GM18861 (cell line): ENCODE data around the gene MSTO1.
"Not testable (repeated sequence)": the region's sequence is repeated elsewhere in the genome, so short reads cannot be mapped to it uniquely, and the experiment has no call there.

ENCODE experiments used
- ATAC-seq: cut with Tn5 transposase; IDR thresholded peaks from one replicate; pipeline ENCODE4 v1.9.1; 2021; ENCODE audit not compliant: unreplicated experiment

The MSTO1 gene

DNA sequence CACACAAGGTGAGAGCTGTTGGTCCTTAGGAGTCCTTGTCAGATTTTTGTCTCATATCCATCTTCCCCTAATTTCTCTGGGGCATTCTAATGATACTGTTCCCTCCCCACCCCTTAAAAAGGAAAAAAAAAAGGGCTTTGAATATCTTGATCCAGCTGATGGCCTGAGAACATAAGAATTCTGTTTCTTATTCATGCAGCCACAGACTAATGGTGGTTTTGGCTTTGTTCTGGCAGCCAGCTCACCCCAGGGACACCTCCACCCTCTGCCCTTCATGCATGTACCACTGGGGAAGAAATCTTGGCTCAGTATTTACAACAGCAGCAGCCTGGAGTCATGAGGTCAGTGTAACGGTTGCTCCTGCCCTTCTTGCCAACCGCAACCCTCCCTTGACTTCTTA, 3.2 kb downstream of the MSTO1 start:
- ATAC-seq, result not testable (repeated sequence)

DNA sequence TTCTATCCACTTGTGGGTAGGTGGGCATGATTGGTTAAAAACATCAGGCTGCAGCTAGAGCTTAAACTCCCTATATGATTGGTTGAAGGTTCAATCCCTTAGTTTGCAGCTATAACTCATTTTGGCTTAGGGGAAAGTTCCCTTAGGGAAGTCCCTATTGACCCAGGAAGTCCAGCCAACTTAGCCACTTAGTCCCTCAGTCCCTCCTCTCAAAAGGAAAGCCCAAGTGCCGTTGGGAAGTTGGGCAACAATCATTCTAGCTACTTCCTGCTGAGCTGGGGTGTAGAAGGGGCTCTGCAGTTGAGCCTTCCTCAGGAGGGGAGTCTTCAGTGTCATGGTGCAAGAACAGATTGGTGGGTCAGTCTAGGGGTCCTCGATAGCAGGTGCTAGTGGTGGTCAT, 12.2 kb downstream of the MSTO1 start:
- no peak for ATAC-seq

GRCh38 chr1:155623357-155623756, 13.3 kb downstream of the MSTO1 start:
- ATAC-seq, result no peak

DNA sequence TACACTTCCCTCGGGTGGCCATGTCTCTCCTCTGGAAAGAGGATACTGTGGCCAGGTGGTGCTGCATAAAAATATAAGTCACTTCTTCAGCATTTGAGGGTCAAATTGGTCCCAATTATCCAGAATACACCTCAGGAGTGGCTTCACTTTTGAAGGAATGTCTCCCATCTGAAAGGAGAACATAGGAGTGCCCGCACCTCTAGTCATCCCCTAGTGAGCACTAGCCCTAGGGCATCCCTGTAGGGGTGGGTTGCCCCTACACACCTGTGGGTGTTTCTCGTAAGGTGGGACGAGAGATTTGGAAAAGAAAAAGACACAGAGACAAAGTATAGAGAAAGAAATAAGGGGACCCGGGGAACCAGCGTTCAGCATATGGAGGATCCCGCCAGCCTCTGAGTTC, 16.4 kb downstream of the MSTO1 start:
- ATAC-seq, result not testable (repeated sequence)

DNA sequence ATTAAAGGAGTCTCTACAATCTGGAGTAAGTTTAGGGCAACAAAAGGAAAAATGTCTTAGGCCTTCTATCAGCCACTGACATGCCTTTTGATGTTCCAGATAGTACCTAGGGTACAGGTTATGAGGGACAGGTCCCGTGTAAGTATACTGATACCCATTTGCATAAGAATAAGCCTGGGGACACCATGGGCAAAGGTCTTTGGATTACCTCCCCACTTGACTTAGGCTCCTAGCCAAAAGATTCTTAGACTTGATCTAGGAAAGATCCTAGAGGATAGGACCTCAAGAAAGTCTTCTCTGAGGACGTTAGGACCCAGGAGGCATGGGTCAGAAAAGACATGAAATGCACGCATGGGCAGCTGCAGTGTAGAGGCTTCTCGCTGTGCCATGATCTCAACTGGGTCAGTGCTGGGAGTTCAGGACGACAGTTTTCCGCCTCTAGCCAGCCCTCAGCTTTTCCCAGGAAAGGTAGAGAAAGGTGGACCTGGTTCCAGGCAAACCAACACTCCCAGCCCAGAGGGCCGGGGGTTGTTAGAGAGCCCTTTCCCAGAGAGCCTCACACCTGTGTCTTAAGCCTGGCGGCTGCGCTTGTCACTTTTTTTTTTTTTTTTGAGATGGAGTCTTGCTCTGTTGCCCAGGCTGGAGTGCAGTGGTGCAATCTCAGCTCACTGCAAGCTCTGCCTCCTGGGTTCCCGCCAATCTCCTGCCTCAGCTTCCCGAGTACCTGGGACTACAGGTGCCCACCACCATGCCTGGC, 26.6 kb downstream of the MSTO1 start:
- ATAC-seq, result no peak

- ATAC-seq, result no peak
Observed at GRCh38 chr1:155640367-155640766, 30.3 kb downstream of the MSTO1 start.

GRCh38 chr1:155642559-155643180, 32.7 kb downstream of the MSTO1 start:
- ATAC-seq, result not testable (repeated sequence)

DNA sequence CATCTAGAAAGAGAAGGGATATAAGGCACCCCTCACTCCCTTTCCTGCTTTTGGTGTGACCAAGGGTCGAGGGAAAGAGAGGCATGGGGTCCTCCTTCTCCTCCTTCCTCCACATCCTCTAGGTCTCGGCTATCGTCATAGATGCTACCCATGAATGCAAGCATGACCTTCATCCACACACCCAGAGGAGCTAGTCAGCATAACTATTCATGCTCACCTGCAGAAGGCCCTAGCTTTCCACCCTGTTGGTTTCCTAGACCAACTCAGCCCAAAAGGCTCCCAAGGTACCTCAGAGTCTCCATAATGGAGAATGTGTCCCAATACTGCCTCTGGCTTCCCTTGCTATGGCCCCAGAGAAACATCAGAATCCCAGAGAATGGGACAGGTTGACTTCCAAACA, 33.2 kb downstream of the MSTO1 start:
- ATAC-seq, result no peak

GRCh38 chr1:155645034-155645598, 35.1 kb downstream of the MSTO1 start:
- no peak for ATAC-seq

GRCh38 chr1:155645648-155646047, 35.6 kb downstream of the MSTO1 start:
- ATAC-seq, result no peak

GRCh38 chr1:155646307-155646706, 36.3 kb downstream of the MSTO1 start:
- no peak for ATAC-seq

DNA sequence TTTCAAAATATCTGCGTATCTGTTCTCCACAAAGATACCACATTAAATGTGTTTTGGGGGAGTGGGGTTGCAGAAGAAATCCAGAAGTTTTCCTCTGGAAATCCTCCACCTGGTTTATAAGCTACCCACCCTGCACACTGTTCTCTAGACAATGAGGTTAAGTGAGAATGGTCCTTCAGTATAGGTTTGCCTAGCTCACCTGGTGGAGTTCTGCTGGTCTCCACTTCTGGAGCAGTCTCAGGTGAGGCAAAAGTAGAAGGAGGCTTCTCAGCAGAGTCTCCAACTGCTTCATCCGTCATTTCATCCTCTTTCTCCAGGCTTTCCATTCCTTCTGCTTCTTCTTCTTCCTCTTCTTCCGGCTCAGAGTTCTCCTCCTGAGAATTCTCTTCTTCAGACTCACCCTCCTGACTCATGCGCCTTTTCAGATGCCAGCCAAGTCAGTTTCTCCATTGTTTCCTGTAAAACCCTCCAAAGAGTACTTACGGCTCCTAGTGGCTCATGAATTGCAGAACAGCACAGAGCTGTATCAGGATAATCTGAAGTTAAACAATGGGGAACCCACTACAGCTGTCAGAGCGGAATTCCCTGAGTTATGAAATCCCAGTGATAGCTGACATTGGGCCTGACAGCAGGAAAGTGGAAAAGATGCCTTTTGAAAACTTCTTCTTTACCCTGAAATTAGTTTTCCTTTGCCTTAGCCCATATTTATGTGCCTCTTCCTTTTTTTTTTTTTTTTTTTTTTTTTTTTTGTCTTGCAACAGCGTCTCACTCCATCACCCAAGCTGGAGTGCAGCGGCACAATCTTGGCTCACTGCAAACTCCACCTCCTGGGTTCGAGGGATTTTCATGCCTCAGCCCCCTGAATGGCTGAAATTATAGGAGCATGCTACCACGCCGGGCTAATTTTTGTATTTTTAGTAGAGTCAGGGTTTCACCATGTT, 38.5 kb downstream of the MSTO1 start:
- ATAC-seq, result no peak

- ATAC-seq, result no peak
Observed at GRCh38 chr1:155649676-155650075, 39.7 kb downstream of the MSTO1 start.

- no peak for ATAC-seq
Observed at GRCh38 chr1:155650231-155650757, 40.3 kb downstream of the MSTO1 start.

DNA sequence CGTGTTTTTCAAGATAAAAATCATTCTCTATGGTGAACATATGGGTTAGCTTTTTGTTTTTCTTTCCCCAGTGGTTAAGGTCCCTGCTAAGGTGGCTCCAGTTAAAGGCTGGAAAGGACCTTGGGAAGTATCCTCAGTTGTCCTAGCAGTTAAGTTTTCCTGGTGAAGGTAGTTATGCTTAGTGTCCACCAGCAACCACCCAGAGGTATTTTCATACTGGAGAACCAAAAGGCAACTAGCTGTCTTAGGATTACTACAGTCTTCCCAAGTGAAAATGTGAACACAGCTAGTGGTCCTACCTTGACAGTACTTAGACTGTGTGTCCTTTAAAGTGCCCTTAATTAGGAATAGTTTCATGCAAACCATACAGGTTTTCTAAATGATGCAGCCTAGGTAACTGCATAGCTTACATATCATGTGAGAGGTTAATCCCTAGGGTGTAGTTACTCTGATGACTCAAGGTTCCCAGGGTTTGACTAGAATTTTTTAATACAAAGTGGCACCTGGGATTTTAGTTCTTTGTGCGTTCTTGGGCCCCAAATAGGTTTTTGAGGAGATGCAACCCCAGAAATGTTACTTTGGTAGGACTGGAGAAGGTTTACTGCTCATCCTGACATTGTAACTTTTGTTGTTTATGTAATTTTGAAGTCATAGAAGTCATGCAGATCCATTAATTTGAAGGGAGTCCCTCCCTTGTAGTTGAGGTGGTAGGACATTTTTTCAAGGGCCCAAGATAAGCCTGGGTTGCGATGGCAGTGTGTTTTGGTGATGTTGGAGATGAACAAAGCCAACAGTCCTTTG, 42.0 kb downstream of the MSTO1 start:
- no peak for ATAC-seq

GRCh38 chr1:155652951-155653350, 42.9 kb downstream of the MSTO1 start:
- no peak for ATAC-seq

DNA sequence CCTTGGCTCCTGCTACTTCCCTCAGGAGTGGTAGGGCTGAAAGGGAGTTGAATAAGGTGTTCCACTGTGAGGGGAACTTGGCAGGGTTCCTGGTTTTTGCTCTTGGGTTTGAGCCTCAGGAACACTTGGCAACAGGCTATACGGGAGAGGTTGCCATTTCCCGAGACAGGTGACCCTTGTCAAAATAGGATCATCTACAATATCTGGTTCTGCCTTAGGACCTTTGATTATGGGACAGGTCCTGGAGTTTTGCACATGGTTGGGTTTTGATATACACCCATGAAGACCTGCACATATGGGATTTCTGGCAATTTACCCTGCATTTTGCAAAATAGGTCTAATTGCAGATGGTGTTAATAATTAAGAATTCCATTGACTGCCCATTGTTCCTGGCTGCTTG, 47.4 kb downstream of the MSTO1 start:
- ATAC-seq, result no peak

- ATAC-seq, result not testable (repeated sequence)
Observed at GRCh38 chr1:155661239-155661638, 51.2 kb downstream of the MSTO1 start.
